GM12801 (cell line): ENCODE results near the gene ASZ1.

Experiments used
- TF ChIP-seq, protein P1 (sequence below): IDR thresholded peaks from one replicate; pipeline ENCODE4 v1.5.1; 2011; ENCODE audit warnings: control low read depth; ENCODE audit not compliant: insufficient read length; ENCODE audit errors: extremely low read depth

Gene ASZ1

GRCh38 chr7:117383483-117384189 lies 43.7 kb downstream of the ASZ1 start:
- TF ChIP-seq, protein P1, sequence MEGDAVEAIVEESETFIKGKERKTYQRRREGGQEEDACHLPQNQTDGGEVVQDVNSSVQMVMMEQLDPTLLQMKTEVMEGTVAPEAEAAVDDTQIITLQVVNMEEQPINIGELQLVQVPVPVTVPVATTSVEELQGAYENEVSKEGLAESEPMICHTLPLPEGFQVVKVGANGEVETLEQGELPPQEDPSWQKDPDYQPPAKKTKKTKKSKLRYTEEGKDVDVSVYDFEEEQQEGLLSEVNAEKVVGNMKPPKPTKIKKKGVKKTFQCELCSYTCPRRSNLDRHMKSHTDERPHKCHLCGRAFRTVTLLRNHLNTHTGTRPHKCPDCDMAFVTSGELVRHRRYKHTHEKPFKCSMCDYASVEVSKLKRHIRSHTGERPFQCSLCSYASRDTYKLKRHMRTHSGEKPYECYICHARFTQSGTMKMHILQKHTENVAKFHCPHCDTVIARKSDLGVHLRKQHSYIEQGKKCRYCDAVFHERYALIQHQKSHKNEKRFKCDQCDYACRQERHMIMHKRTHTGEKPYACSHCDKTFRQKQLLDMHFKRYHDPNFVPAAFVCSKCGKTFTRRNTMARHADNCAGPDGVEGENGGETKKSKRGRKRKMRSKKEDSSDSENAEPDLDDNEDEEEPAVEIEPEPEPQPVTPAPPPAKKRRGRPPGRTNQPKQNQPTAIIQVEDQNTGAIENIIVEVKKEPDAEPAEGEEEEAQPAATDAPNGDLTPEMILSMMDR: no peak

- TF ChIP-seq, protein P1: no peak
Observed at GRCh38 chr7:117383046-117383445, 44.2 kb downstream of the ASZ1 start.

- TF ChIP-seq, protein P1: no peak
Observed at GRCh38 chr7:117381362-117381761, 45.9 kb downstream of the ASZ1 start.

GRCh38 chr7:117375380-117375779 lies 51.9 kb downstream of the ASZ1 start:
- TF ChIP-seq, protein P1: no peak

DNA sequence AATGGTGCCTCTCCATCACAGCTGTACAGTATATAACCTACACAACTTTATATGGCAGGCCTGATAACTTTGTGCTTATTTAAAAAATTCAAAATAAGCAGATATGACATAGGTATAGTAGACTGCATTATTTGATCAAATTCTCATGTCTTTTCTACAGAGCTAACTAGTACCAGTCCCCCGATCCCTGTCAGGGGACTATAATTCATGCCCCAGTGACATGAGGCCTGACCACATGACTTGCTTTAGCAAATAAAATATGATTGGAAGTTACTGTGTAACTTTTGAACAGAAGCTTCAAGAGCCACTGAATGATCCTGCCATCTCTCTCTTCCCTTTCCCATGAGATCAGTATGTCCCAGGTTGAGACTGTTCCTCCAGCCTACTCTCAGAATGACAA lies 55.2 kb downstream of the ASZ1 start:
- TF ChIP-seq, protein P1: no peak

GRCh38 chr7:117364339-117365080 lies 62.8 kb downstream of the ASZ1 start:
- TF ChIP-seq, protein P1: no peak

DNA sequence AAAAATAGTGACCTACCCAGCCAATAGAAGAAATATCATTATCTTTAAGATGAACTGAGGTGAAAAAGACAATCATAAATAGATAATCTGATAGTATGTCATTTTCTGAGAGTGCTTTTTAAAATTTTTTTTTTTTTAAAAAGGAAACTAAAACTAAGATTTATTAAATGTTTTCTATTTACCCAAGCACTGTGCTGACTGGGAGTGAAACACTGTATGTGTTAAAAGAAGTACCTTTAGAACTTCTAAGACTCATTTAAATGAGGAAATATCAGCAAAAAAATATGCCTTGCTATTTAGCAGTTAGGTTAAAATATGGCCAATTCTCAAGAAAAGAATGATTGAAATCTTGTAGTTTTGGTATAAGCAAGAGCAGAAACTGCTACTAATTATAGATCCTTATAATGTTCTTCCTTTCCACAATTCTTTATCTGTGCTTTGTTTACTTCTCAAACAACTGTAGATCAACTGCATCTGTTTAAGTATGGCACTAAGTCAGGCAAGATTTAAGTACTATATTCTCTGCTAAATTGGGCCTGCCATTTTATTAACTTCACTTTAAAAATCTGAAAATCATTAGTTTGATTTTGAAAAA lies 64.9 kb downstream of the ASZ1 start:
- TF ChIP-seq, protein P1: no peak
